NK-92 (cell line): ENCODE results near the gene CLDN11.

Source experiments
- DNase-seq: peaks from one replicate; lab custom pipeline; 2025; ENCODE audit not compliant: unreplicated experiment; lab: John Stamatoyannopoulos, UW

The CLDN11 gene

GRCh38 chr3:170426240-170426797, 7.7 kb downstream of the CLDN11 start:
- DNase-seq: no peak

DNA sequence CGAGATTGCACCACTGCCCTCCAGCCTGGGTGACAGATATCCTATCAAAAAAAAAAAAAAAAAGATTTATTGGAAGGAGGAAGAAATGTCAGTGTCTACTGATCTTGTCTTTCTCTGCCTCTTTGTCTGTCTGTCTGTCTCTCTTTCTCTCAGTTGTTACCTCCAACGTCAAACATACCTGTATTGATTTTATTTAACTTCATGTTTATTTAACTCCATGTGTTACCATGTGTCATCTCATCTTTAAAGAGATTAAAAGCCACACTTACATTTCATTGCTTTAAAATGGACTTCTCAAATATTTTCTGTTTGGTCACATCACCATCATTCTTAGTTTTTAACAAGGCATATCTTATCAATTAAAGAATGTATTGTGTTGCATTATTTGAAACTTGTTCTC, 9.4 kb downstream of the CLDN11 start:
- no peak for DNase-seq

- DNase-seq: no peak
These were observed 10.4 kb downstream of the CLDN11 start for GRCh38 chr3:170429050-170429449.

DNA sequence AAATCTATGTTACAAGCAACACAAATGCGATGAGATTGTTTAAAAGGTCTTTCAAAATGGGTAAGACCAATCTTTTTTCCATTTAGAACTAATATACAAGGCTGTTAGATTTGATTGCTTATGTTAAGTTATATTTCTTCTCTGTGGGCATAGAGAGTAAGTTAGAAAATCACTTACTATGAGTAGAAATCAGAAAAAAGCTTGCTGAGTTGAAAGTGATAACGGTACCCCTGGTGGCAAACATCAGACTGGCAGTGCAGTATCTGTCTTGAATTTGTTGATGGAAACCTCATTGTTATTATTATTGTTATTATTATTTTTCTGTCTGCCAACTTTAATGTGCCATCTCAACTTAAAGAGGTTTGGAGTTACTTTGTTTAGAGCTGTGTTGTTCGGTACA, 12.4 kb downstream of the CLDN11 start:
- no peak for DNase-seq

GRCh38 chr3:170432416-170432815, 13.7 kb downstream of the CLDN11 start:
- no peak for DNase-seq

DNA sequence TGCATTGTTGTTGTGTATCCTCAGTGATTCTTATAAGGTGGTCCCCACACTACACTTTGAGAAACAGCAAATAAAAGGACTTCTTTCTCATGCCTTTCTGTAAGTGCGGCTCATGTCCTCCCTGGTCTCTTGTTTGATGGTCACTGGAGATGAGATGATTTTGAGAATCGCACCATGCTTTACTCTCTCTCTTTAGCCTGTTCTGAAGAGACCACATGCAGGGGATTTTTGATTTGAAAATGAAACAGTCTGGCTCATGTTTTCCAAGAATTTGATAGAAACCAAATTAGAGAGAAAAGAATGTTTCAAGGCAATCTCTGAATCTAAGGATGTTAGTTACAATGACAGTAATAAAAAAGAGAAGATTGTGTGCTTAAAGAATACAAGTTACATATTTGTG, 18.0 kb downstream of the CLDN11 start:
- no peak for DNase-seq

- DNase-seq: no peak
These were observed 18.5 kb downstream of the CLDN11 start for GRCh38 chr3:170437176-170437575.

DNA sequence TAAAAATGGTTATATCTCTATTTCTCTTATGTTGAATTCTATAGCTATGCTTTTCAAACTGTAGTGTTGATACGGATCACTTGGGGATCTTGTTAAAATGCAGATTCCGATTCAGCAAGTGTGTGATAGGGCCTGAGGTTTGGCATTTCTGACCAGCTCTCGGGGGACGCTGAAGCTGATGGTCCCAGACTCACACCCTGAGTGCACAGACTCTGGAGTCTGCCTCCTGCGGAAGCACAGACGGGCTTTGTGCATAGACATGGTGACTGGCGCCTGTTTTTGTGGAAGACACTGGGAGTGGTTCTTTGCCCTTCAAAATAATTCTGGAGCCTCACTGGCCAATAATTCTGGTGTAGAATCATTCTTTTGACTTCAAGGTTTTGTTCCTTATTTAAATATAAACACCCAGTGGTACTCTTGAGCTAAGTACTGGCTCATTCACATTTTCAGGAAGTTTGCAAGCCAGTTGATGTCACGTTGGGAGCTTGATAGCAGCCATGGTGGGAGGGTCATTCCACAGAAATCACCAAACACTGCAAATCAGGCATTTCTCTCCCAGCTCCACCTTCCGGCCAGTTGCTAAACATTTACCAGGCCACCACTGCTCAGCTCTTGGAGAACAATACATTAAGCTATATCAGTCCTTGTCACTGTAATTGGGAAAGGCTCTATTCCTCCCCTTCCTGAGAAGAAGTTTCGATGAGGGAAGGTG, 19.2 kb downstream of the CLDN11 start:
- no peak for DNase-seq

GRCh38 chr3:170438836-170439235, 20.2 kb downstream of the CLDN11 start:
- no peak for DNase-seq

GRCh38 chr3:170440344-170440743, 21.7 kb downstream of the CLDN11 start:
- DNase-seq: no peak

GRCh38 chr3:170441412-170441811, 22.7 kb downstream of the CLDN11 start:
- no peak for DNase-seq

GRCh38 chr3:170442947-170443346, 24.3 kb downstream of the CLDN11 start:
- no peak for DNase-seq

- no peak for DNase-seq
These were observed 24.8 kb downstream of the CLDN11 start for GRCh38 chr3:170443457-170443856.

- DNase-seq: no peak
These were observed 29.9 kb downstream of the CLDN11 start for GRCh38 chr3:170448584-170448983.

- no peak for DNase-seq
These were observed 31.4 kb downstream of the CLDN11 start for GRCh38 chr3:170450039-170450438.

GRCh38 chr3:170454509-170454908, 35.8 kb downstream of the CLDN11 start:
- DNase-seq: no peak

GRCh38 chr3:170458285-170458684, 39.6 kb downstream of the CLDN11 start:
- DNase-seq: no peak

DNA sequence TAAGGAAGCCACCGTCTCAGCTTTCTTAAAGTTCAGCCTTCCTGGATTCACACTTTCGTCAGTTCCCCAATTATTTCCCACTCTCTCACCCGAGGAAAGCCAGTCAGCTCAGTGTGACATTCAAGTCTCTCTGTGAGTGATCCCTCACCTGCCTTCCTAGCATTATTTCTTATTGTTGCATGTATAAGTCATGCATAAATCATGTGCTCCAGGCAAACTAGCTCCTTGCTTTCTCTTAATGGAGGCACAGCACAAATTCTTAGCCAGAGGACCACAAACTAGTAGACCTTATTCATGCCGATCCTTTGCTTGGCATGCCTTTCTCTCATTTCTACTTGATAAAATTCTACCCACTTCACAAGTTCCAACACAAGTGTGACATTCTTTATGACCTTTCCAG, 44.3 kb downstream of the CLDN11 start:
- no peak for DNase-seq

DNA sequence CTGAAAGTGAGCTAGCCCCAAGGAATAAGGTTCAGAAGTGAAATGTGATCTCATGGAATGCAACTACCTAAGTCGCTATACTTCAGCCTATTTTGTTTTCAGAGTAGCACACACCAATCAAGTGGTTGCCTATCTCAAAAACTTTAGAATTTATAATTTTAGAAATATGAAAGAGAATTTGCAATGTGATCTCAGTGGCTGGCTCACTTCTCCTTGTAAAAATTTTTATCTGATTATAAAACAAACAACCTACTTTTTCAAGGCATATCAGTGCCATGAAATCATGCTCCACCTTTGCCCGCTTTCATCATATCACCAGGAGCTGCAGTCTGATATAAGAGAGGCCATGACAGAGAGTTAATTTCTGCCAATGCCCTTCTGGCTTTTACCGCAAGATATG, 47.3 kb downstream of the CLDN11 start:
- DNase-seq: no peak

GRCh38 chr3:170467007-170467406, 48.3 kb downstream of the CLDN11 start:
- no peak for DNase-seq

GRCh38 chr3:170467571-170468147, 49.0 kb downstream of the CLDN11 start:
- DNase-seq: no peak

DNA sequence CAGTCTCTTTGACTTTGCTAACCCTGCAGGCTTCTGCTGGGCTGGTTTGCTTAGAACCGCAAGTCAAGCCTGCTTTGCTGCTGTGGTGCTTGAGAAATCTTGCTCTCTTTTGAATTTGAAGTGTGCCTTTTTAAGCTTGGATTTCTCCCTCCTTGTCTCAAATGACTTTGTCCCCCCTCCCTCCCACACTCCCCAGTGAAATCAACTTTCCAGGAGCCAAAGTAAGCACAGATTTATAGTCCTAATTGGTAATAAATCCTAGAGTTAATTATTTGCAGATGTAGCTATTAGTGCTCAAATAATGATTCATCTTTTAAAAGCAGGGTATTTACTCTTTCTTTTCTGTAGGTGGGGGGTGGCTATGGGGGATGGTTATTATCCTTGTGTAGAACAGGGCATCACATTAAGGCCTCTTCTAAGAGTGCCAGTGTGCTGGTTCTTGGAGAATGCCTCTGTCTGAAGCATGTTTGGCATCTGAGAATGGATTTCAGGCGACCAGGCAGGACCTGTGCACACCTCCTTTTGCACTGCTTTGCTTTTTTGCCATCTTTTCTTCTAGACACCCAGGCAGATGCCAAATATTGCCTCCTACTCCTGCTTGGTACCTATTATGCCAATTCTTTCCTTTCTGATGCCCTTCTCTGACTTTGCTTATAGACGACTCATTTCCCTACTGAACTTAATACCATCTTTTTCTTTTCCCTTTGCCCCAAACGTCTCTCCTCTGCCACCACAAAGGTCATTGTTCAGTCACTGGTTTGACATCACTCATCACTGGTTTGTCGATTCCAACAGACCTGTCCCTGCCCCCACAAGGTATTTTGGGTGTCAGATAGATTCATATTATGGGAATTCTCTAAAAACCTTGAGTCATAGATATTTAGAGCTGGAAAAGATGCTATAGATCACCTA, 50.7 kb downstream of the CLDN11 start:
- no peak for DNase-seq
